GM18520 (cell line): ENCODE results near the gene TPRKB.
"Not testable (repeated sequence)": the region's sequence is repeated elsewhere in the genome, so short reads cannot be mapped to it uniquely, and the experiment has no call there.

Source experiments
- ATAC-seq: cut with Tn5 transposase; IDR thresholded peaks from one replicate; pipeline ENCODE4 v1.9.1; 2021; ENCODE audit not compliant: unreplicated experiment

The TPRKB gene

DNA sequence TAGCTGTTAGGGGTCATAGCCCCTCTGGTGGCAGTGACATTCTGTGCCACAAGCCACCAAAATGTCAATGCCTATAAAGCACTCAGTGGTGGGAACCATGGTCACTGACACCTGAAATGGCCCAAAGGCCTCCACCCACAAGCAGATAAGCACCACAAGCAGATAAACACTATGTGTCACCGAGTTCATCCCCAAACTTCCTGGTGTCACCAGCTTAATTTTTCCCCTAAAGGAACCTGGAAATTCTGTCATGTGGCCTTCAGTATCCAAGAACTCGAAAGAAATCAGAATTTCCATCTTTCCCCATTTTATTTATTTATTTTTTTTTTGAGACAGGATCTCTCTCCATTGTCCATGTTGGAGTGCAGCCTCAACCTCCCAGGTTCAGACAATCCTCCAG lies 3.6 kb upstream of the TPRKB start:
- ATAC-seq = no peak

DNA sequence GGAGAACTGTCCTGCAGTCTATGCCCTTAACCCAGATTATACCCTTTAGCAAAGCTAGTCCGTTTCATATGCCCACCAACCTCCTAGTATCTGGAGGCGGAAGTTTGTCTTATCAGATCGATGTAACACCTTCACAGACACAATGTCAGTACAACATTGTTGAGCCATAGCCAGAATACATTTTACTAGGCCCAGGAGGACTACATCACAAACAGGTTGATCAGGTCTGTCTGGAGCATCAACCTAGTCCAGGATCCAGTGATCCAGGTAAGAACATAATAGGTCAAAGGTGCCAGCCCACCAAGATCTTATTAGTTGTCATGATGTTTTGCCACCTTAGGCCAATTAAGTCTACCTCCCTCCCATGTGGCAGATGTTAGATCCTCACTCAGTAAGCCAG lies 2.0 kb upstream of the TPRKB start:
- ATAC-seq = no peak

DNA sequence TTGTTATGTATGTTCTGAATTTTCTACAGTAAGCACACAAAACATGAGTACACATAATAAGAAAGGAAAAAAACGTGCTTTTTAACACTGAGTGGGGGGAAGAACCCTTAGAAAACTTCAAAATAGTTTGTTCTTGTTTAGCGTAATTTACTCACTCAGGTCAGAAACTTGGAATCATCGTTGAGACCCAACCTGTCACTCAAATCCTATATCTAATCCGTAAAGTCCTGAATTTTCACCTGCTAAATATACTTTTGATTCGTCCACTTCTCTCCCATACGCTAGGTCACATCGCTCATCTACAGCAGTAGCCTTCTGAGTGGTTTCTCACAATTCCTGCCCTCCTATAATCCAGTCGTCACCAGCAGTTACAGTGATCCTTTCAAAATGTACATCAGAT lies 767 bp downstream of the TPRKB start:
- no peak for ATAC-seq

DNA sequence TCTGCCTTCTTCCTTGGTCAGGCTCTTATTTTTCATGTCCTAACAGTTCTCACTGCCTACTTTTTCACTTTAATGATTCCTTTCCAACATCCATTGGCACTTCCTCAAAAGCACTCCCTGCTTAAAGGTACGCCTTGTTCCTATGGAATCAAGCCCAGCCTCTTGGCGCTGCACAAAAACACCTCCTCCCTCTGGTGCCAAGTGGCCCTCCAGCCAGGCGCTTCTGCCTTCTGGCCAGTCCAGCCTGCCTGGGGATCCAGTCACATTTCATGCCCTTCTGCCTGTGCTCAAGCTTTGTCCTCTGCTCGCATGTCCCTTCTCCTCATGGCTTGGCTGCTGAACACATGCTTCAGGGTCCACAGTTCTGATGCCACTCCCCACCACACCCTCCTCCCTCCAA lies 6.3 kb downstream of the TPRKB start:
- ATAC-seq = no peak

DNA sequence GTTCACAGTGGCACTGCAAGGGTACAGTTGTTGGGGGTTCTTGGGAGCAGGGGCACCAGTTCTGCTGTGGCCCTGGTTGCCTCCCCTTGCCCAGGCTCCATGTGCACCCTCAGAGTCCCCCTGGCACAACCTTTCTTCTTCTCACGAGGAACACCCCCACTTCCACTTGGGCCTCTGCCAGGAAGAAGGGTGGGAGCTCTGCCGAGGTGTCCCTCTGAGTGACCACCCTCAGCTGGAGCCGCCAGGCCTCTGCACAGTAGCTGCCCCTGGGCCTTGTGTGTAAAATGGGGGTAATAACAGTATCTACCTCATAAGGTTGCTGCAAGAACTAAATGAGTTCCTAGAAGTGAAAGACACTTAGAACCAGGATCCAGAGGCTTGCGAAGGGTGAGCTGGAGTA lies 8.4 kb downstream of the TPRKB start:
- no peak for ATAC-seq

DNA sequence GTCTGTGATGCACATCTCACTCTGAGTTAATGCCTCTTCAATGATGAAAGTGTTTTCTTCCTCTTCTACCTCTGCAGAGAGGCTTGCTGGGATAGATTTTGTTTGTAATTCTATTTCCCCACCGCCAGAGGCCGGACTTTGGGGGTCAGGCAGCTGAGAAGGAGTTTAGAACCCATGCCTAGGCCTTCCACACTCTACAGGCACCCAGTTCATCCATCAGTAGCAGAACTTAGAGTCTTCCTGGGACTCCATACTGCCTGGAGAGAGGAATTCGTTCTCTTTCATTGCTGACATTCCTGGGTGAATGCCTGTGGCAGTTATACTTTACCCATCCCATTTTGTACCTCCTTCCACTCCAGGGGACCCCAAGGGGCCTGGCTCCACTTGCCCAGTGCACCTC lies 9.1 kb downstream of the TPRKB start:
- no peak for ATAC-seq

DNA sequence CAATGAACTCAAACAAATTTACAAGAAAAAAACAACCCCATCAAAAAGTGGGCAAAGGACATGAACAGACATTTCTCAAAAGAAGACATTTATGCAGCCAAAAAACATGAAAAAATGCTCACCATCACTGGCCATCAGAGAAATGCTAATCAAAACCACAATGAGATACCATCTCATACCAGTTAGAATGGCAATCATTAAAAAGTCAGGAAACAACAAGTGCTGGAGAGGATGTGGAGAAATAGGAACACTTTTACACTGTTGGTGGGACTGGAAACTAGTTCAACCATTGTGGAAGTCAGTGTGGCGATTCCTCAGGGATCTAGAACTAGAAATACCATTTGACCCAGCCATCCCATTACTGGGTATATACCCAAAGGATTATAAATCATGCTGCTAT lies 10.5 kb downstream of the TPRKB start:
- not testable (repeated sequence) for ATAC-seq

DNA sequence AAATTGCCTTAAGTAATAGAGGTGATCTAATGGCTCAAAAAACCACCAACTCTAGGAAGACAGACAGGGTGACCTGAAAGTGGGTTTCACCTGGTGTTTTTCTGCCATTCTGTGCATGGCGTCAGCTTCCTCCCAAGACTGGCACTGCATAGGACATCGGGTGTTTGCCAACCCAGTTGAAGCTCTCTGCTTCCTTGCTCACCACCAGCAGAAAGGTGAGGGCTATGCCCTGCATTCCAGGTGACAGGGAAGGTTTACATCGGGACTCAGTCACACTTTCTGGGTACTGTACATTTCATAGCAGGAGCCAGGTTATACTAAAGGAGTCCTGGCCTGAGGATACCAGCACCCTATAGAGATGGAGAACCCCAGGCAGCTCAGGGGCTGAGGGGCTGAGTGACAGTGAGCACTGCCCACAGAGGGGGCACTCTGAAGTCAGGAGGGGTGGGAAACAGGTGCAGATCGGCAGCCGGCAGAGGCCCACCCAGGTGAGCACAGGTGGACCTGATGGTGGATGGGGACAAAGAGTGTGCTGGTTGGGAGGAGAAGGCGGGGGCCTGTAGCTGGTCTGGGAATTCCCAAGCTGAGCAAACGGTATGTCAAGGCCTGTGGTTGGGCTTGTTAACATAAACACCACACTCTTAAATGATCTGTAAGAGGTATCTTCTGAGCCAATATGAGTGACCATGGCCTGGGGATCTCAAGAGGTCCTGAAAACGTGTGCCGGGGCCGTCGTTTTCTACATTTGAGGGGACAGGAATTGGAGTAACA lies 18.1 kb downstream of the TPRKB start:
- ATAC-seq = no peak

DNA sequence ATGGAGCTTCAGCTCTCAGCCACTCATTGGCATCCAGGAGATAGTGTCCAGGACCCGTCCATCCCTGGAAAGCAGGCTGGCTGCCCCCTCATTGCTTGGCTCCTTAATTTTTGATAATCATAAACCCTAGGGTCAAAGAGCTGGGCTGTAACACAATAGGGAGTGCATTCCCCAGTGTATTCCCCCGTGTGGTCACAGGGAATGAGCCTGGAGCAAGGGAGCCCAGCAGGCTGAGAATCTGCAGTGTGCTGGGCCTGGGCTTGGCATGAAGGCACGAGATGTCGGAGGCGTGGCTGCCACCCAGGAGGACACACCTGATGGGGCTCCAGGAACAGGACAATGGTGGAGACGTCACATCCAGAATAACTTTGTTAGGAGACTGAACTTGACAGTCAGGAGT lies 18.7 kb downstream of the TPRKB start:
- ATAC-seq = no peak

DNA sequence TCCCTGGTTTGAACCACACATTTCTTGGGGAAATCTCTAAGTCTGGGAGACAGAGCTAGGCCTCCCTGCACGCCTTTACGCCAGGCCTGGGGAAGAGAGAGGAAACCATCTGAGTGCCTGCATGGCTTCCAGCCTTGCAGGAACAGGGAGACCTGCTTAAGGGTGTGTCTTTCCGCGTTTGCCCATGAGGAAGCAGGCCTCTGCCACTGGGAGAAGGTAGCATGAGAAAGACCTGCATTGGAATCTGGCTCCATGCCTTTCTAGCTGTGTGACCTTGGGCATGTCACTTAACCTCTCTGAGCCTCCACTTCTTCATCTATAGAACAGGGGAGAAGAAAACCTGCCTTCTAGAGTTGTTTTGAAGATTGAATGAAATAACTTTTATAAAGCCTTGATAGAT lies 19.4 kb downstream of the TPRKB start:
- not testable (repeated sequence) for ATAC-seq

DNA sequence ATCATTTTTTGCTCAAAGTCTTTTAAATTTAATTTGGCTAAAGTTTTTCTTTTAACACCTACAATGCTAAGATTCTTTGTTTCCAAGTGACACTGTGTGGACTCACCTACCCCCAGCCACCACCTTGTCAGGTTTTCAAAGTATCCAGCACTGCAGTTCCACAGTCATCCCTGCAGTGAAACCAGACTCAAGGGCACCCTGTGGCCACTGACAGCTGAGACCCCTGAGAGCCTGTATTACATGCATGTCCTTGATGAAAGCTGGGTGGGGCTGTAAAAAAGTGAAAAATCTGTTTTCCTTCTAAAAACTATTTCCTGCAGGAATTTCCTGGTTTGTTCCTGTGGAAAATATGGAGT lies 19.9 kb downstream of the TPRKB start:
- no peak for ATAC-seq

DNA sequence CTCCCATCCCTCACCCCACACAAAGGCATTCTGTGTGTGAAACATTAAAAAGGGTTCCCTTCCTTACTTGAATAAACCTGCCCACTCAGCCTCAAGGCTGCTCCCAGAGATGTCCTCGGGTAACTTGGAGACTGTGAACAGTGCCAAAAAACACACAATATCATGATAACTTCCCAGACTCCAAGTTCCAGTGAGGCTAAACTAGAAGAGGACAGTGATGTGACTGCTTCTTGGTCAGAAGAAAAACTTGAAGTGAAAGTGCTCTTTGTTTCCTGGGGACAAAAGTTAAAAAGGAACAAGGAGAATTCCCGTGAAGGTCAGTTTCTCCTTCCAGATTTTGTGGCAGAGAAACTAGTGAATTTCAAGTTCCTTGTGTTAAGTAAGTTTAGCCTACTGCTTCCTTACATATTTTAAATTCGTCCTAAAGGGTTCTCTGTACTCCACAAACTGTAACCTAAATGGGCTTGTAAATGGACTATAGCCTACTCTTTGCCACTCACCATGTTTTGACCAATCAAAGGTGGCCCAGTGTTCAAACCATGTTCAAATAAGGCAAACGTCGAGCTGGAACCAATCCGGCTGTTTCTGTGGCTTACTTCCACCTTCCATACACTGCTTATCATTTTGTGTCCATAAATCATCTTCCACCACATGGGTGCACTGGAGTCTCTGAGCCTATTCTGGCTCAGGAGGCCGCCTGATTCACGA lies 20.4 kb downstream of the TPRKB start:
- ATAC-seq = no peak

DNA sequence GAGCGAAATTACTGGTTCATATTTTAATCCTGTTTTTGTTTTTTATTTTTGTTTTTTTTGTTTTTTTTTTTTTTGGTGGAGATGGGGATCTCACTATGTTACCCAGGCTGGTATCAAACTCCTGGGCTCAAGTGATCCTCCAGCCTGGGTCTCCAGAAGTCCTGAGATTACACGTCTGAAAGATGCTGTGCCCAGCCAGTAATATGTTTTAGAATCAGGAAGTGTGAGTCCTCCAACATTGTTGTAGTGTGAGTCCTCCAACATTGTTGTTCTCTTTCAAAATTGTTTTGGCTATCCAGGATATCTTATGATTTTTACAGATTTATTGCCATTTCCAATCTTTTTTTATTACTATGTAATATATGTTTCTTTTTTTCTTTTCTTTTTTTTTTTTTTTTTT lies 23.1 kb downstream of the TPRKB start:
- ATAC-seq = no peak

DNA sequence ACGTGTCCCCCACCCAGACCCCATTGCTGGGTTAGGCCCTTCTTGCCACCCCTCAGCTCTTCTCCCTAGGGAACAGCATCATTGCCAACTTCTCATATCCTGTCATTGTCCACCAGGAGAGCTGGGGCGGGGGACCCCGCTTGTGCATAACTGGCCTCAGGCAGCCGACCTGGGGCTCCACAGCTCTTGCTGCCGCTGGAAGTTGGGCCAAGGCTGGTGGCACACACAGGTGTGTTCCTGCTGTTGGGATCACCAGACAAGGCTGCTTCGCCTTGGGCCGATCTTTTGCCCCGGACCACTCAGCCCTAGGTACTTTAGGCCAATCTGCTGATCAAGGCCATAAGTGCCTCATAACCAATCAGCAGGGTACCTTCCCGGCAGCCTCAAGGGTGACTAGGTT lies 28.6 kb downstream of the TPRKB start:
- no peak for ATAC-seq

DNA sequence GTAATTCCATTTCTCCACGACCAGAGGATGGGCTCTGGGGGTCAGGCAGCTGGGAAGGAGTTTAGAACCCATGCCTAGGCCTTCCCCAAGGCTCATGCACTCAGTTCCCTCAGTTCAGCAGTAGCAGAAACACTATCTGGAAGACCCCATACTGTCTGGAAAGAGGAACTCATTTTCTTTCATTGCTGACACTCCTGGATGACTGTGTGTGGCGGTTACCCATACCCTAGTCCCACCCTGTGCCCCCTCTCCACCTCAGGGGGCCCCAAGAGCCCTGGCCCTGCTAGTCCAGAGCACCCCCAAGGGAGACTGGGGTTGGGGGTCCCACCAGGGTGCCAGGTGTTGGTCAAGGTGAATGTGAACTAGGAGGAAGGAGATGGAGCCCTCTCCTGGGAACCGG lies 29.5 kb downstream of the TPRKB start:
- no peak for ATAC-seq

DNA sequence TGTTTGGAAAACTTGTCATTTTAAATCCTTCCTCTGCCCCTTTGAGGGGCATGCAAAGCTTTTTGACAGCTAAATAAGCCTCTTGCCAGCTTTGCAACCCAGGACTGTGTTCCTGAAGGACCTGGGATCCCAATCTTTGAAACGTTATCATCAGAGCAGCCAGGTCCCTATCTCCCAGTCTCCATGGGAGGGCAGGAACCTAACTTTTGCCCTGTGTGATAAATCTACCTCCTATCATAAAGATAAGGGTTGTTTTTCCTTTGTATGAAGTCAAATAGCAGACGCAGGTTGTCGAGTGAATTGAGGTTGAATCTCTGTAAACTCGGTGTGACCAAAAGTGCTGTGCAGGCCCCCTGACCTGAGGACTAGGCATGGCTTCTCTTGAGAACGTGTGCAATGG lies 30.1 kb downstream of the TPRKB start:
- no peak for ATAC-seq

DNA sequence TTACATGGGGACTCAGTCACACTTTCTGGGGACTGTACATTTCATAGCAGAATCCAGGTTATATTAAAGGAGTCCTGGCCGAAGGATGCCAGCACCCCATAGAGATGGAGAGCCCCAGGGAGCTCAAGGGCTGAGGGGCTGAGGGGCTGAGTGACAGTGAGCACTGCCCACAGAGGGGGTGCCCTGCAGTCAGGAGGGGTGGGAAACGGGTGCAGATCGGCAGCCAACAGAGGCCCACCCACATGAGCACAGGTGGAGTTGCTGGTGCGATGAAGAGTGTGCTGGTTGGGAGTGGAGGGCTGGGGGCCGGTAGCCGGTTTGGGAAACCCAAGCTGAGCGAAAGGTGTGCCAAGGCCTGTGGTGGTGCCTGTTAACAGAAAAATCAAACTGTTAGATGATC lies 32.1 kb downstream of the TPRKB start:
- ATAC-seq = no peak

DNA sequence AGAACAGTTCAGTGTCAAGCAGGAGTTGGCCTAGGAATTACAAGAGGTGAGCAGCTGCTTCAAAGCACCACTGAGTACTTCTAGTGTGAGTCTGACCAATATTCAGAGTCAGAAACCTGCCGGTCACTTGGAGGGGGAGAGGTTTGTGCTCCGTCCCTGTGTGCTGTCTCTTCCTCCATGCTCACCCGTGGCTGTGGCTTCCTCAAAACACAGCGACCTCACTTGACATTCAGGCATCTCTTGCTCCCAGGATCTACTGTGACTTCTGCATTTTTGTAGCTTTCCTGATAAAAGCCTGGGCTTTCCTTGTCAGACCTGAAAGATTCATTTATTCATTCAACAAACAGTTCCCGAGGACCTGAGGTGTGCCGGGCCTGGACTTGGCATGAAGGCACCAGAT lies 32.9 kb downstream of the TPRKB start:
- ATAC-seq = no peak

DNA sequence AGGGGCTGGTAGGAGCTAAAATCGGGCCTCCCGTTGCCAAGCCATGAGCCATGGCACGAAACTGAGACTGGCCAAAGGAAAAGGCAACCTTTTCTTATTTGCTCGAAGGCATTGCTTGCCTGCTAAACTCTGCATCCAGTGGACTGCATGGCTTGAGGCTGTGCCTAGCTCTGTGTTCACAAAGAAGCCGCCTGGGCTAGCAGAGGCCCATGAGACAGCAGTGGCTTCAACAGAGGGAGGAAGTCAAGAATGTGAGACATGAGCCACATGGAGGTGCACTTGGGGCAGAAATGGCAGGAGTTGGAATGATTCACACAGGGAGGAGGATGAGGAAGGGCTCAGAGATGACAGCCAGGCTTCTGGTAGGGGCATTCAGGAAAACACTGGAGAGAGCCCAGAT lies 33.5 kb downstream of the TPRKB start:
- no peak for ATAC-seq

DNA sequence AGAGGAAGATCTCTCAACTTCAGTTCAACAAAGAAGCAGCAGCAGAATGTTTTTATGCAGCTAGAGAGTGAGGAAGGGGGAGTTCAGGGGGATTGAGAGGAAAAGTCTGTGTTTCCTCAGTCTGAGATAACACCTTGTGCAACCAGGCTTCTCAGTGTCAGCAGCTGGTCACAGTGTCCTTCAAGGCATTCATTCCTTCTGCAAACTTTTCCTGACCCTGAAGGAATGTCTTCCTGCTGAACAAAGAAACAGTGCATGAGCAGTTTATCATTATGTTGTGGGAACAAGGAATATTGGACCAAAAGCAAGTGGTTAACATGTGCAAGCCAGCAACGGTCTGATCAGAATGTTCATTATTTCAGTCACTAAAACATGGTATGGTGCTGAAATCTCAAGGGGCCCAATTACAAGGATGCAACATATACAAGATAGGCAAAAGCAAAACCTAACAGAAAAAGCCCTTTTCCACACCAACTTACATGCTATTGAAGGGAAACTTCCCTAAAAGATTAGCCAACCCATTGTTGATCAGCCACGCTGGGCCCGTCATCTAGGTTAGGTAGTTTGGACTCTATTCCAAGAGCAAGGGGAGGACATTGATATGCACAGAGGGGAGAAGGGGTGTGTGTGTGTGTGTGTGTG lies 34.2 kb downstream of the TPRKB start:
- not testable (repeated sequence) for ATAC-seq

DNA sequence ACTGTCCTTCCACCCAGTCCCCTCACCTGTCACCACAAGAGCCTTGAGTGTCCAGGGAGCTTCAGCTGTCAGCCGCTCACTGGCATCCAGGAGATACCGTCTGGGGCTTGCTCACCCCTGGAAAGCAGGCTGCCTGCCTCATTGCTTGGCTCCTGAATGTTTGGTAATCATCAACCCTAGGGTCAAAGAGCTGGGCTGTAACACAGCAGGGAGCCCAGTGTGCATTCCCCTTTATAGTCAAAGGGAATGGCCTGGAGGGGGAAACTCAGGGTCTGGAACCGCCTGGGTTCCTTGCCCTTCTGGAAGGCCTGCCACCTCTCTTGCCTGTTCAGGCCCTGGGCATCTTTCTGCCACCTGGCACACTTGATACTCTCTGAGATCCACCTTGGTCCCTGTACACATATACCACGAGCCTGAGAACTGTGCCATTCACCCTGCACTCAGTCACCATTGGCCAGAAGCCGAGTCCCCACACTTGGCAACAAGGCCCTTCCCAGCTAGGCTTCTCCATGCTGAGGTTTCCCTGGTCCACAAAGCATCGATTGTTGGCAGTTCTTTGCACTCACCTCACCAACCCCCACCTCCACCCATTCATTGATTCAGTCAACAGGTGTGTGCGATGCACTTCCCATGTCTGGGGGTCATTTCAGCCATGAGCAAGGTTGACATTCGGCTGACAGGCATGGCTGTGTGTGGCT lies 35.0 kb downstream of the TPRKB start:
- ATAC-seq = no peak

DNA sequence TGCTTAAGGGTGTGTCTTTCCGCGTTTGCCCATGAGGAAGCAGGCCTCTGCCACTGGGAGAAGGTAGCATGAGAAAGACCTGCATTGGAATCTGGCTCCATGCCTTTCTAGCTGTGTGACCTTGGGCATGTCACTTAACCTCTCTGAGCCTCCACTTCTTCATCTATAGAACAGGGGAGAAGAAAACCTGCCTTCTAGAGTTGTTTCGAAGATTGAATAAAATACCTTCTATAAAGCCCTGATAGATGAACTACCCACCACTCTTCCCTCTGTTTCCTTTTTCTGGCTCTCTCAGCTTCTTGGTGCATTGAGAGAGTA lies 35.7 kb downstream of the TPRKB start:
- not testable (repeated sequence) for ATAC-seq
